ENCODE results near the gene GPC6.
A peak's percentile ranks its signal among the peaks of the same experiment; 100 is the strongest.
"Not testable (repeated sequence)": the region's sequence is repeated elsewhere in the genome, so short reads cannot be mapped to it uniquely, and the experiment has no call there.

GPC6 gene

GRCh38 chr13:94322925-94323763 is 1096.5 kb downstream of the GPC6 start:
- DNase-seq = no peak

GRCh38 chr13:94323764-94324758 is 1097.5 kb downstream of the GPC6 start:
- DNase-seq = peak; percentile 35

DNA sequence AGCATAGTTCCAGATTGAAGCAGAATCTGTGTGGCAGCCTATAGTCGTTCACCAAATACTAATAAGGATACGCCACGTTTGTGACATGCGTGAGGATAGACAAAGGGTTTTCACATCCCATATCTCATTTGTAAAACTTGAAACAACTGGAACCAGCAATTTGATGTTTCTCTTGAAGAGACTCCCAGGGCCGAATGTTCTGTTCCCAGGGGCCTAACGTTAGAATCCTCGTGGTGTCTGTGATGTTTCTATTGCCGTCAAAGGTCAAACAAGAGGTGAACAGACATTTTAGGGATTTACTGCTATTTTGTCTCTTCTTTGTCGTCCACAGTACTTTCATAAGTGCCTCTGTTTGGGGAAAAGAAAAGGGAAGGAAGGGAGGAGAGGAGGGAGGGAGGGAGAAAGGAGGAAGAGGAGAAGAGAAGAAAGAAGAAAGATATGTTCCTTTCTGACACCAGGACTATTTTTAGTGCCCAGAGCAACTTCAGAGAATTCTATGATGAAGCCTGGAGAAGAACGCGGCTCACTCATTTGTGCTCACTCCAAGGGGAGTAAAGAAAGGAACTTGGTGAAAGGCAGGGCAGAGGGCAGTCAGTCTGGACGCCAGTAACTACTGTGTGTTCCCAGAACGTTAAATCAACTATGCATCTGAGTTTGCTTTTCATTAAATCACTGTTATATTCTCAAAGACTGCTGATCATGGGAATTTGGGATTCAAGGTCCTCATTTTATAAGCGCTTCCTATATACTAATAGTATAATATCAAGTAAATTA is 1098.3 kb downstream of the GPC6 start:
- no peak for DNase-seq

GRCh38 chr13:94325650-94326049 is 1099.0 kb downstream of the GPC6 start:
- DNase-seq = no peak

DNA sequence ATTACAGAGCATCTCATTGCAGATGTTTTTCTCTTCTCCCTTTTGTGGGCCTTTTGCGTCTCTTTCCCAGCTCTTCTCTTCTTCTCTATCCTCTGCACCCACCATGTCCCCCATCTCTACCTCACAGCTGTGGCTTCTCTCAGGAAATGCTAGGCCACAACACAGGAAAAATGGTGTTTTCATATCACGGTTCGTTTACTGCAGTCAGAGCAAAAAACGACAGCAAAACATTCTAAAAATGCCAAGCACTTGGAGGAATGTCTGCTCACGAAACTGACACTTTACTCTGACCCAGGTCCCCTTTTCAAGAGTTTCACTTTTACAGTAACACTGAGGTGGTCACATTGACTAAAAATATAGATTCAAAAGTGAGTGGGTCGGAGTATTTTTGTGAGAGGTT is 1100.7 kb downstream of the GPC6 start:
- DNase-seq = no peak

GRCh38 chr13:94328381-94329041 is 1101.9 kb downstream of the GPC6 start:
- no peak for DNase-seq

DNA sequence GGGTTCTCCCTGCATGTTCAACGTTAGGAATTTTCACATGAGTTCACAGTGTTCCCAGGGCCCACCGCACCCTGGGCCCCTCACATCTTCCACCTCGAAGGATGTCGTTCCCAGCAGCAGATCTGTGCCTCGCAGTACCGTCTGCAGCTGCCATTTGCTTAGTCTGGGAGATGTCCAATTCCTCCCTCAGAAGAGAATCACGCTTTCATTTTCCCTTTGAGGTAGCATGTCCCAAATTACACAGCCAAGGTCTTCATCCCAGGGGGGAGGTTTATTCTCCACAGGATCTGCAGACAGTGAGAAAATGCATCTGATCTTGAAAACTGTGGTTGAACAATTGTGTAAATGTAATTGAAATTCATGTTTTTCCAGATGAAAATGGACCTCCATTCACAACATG is 1102.7 kb downstream of the GPC6 start:
- no peak for DNase-seq

- DNase-seq = no peak
Observed at GRCh38 chr13:94329754-94330551, 1103.3 kb downstream of the GPC6 start.

GRCh38 chr13:94330552-94331071 is 1104.0 kb downstream of the GPC6 start:
- DNase-seq = no peak

GRCh38 chr13:94331281-94331680 is 1104.7 kb downstream of the GPC6 start:
- no peak for DNase-seq

DNA sequence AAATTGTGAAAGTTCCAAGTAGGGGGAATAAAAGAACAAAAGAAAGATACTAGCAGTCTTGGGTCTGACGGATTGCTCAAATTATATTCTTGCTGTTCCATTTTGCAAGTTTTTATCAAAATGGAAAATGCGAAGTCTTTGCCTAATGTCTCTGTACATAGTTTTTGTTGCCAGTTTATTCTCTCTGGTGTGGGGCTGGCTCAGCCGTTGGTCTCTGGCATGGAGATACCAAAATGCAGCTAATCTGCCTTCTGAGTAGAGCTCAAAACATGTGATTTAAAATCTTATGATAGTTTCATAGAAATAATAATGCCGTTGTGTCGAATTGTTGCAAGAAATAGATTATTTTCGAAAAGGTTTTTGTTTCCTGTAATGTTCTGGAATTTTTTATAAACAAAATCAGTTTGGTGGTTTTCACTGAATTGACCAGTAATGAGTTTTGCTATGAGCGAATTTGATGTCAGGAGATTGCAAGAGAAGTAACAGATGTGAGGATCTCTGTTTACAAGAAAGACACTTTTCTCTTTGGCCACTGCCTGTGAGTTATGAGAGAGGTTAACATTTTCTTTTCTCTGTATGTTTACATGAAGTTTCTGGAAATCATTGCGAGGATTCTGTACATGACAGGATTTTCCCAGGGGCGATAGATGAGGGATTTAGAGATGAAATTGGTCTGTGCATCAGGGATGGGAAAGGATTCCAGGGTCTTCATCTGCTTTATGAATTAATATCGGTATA is 1105.9 kb downstream of the GPC6 start:
- no peak for DNase-seq

GRCh38 chr13:94333131-94333820 is 1106.7 kb downstream of the GPC6 start:
- no peak for DNase-seq

GRCh38 chr13:94335761-94336526 is 1109.3 kb downstream of the GPC6 start:
- DNase-seq = no peak

GRCh38 chr13:94339116-94339687 is 1112.6 kb downstream of the GPC6 start:
- no peak for DNase-seq

GRCh38 chr13:94342436-94343242 is 1116.0 kb downstream of the GPC6 start:
- DNase-seq = no peak

- no peak for DNase-seq
Observed at GRCh38 chr13:94343243-94343585, 1116.6 kb downstream of the GPC6 start.

- not testable (repeated sequence) for DNase-seq
Observed at GRCh38 chr13:94343687-94344086, 1117.1 kb downstream of the GPC6 start.
